Panc1 (cell line): ENCODE results near the gene CFAP221. TPM values are rescaled to one million over a fixed set of nuclear protein-coding genes. Genes with fewer than 3 reads are reported as not detected.

ENCODE experiments used
- ATAC-seq: fragments of 200-7000 bp; cut with Tn5 transposase; 2 replicates; pipeline ENCODE4 v1.9.1; 2020; ENCODE audit warnings: mild to moderate bottlenecking, moderate library complexity
- BruUV-seq: library from RNA; stranded (reverse); fragments of 400-500 nt; replicated peaks from 2 replicates; lab custom pipeline; 2021; lab: Mats Ljungman, UMichigan
- CTCF ChIA-PET: fragments of 300-600 bp; sonication (Branson Sonifier 250); formaldehyde crosslinking; loops from one replicate; lab custom pipeline; 2022; ENCODE audit warnings: antibody characterized with exemption; lab: Charles Lee
- POLR2A ChIA-PET: fragments of 300-600 bp; sonication (Branson Sonifier 250); formaldehyde crosslinking; loops from one replicate; lab custom pipeline; 2022; ENCODE audit warnings: antibody characterized with exemption; lab: Charles Lee
- DNase-seq: peaks from one replicate; pipeline ENCODE4 v3.0.0-alpha.2; 2010; ENCODE audit warnings: low read depth, low spot score
- H3K27ac ChIP-seq: 2 replicates; pipeline ENCODE4 v1.5.1; 2011; ENCODE audit warnings: mild to moderate bottlenecking, low read length, inconsistent platforms
- H3K27me3 ChIP-seq: fragments of 200-500 bp; sonication (Bioruptor generic); 2 replicates; pipeline ENCODE4 v1.6.0; 2014; ENCODE audit warnings: low read length, inconsistent platforms; ENCODE audit not compliant: control insufficient read depth, insufficient read depth
- H3K36me3 ChIP-seq: fragments of 200-500 bp; sonication (Bioruptor generic); 2 replicates; pipeline ENCODE4 v1.5.1; 2014; ENCODE audit warnings: inconsistent platforms, mild to moderate bottlenecking, low read length, moderate library complexity; ENCODE audit not compliant: control insufficient read depth, insufficient read depth
- H3K4me1 ChIP-seq: 2 replicates; pipeline ENCODE4 v1.5.1; 2011; ENCODE audit warnings: inconsistent platforms, mild to moderate bottlenecking, low read length, moderate library complexity; ENCODE audit not compliant: control insufficient read depth, insufficient read depth
- H3K4me3 ChIP-seq, 2 experiments: 2 replicates each; pipeline ENCODE4 v1.5.1; 2011 to 2012; ENCODE audit warnings: low read depth in 2 of 2, low read length in 2 of 2, mild to moderate bottlenecking in 2 of 2, inconsistent platforms in 1 of 2, moderate library complexity in 1 of 2
- H3K9me3 ChIP-seq: fragments of 200-500 bp; sonication (Bioruptor generic); 2 replicates; pipeline ENCODE4 v1.5.1; 2014; ENCODE audit warnings: low read depth, mild to moderate bottlenecking, inconsistent platforms, low read length, moderate library complexity; ENCODE audit not compliant: control insufficient read depth, insufficient read depth
- CTCF ChIP-seq: fragments of 450-650 bp; IDR thresholded peaks from 2 replicates; pipeline ENCODE4 v1.5.1; 2017; ENCODE audit warnings: mild to moderate bottlenecking
- POLR2AphosphoS5 ChIP-seq: IDR thresholded peaks from 2 replicates; pipeline ENCODE4 v1.6.1; 2012; ENCODE audit warnings: mild to moderate bottlenecking, low read depth, low read length, moderate library complexity
- REST ChIP-seq, 2 experiments: IDR thresholded peaks; 2 replicates each; pipeline ENCODE4 v1.6.1; 2011 to 2012; ENCODE audit warnings: low read depth in 2 of 2, control low read depth in 1 of 2, low read length in 1 of 2, mild to moderate bottlenecking in 1 of 2, moderate library complexity in 1 of 2; ENCODE audit not compliant: insufficient read depth in 1 of 2
- SIN3A ChIP-seq: IDR thresholded peaks from 2 replicates; pipeline ENCODE4 v1.6.1; 2012; ENCODE audit warnings: low read depth, mild to moderate bottlenecking, low read length, moderate library complexity, borderline replicate concordance; ENCODE audit not compliant: insufficient read depth
- TCF7L2 ChIP-seq: IDR thresholded peaks from 2 replicates; pipeline ENCODE4 v1.6.1; 2011; ENCODE audit warnings: mild to moderate bottlenecking, low read depth, low read length, inconsistent platforms
- in situ Hi-C: cut with HindIII; loops from 2 replicates; pipeline ENCODE4 v1.10.0; 2016; ENCODE audit warnings: low sequenced_read_pairs, low pct_unique_long_range_greater_than_20kb
- intact Hi-C: fragments of 100-400 bp; cut with micrococcal nuclease; formaldehyde crosslinking; loops from one replicate; pipeline ENCODE4 v1.10.0; 2022; ENCODE audit not compliant: unreplicated experiment
- total RNA-seq: library from RNA; stranded (reverse); gene quantifications from one replicate; pipeline ENCODE4 v1.2.1, GENCODE V29; 2021; ENCODE audit not compliant: unreplicated experiment

CFAP221 gene
- total RNA-seq, 1 experiment from 2014 or later = not detected

GRCh38 chr2:119701352-119701751 is 157.1 kb downstream of the CFAP221 start:
- TF ChIP-seq REST (IDR thresholded peaks at IDR 0.05; ENCODE audit: insufficient read depth in 1 of 2, low read depth in 2 of 2, low read length in 1 of 2) = no peak
- H3K36me3 ChIP-seq = no peaks in the 10 kb centered on the region
- no peaks in the 10 kb centered on the region for H3K27me3 ChIP-seq
- CTCF ChIA-PET = interaction anchor here (1.1 kb wide), 1 partner anchor 612 kb away, joined by 3 read pairs; no protein-coding TSS in a partner anchor
- BruUV-seq = no TSS peak
- H3K9me3 ChIP-seq = peaks cover 5% of the 10 kb centered on the region; the same call in 1 of the 2 replicates
- in situ Hi-C loops (no loop called here), intact Hi-C loops (loop anchor here (5.0 kb wide), 1 partner anchor 126 kb away; no protein-coding TSS in a partner anchor)
- H3K27ac ChIP-seq = no peak overlapping the region
- no peak overlapping the region for H3K4me3 ChIP-seq
- ATAC-seq (no peak), DNase-seq (no peak)
- no peaks in the 10 kb centered on the region for H3K4me1 ChIP-seq
- POLR2A ChIA-PET = no interaction called here

GRCh38 chr2:119702203-119702917 is 158.1 kb downstream of the CFAP221 start:
- H3K9me3 ChIP-seq = peaks cover 5% of the 10 kb centered on the region; the same call in 1 of the 2 replicates
- DNase-seq (no peak), ATAC-seq (no peak)
- no peaks in the 10 kb centered on the region for H3K27me3 ChIP-seq
- in situ Hi-C loops (no loop called here), intact Hi-C loops (loop anchor here (2.0 to 5.0 kb wide), 2 partner anchors 125 to 472 kb away; no protein-coding TSS in a partner anchor)
- H3K27ac ChIP-seq = no peak overlapping the region
- ChIA-PET POLR2A (no interaction called here), CTCF (interaction anchor here (0.7 to 1.1 kb wide), 3 partner anchors 11 to 611 kb away, joined by 3 to 5 read pairs (median 3); no protein-coding TSS in a partner anchor)
- no peaks in the 10 kb centered on the region for H3K36me3 ChIP-seq
- no peak overlapping the region for H3K4me3 ChIP-seq
- BruUV-seq = no TSS peak
- TF ChIP-seq REST (IDR thresholded peaks at IDR 0.05; ENCODE audit: insufficient read depth in 1 of 2, low read depth in 2 of 2, low read length in 1 of 2) = no peak
- TF ChIP-seq POLR2AphosphoS5 = no peak
- no peak for TF ChIP-seq SIN3A
- no peak for TF ChIP-seq CTCF
- no peak for TF ChIP-seq TCF7L2
- H3K4me1 ChIP-seq = no peaks in the 10 kb centered on the region
